Endothelial cell (in vitro differentiated cells): Measurements from ENCODE around the gene SLX9. TPM values are rescaled to one million over a fixed set of nuclear protein-coding genes. Genes with fewer than 3 reads are reported as not detected.

ENCODE experiments used
- DNase-seq: peaks from one replicate; pipeline ENCODE4 v3.0.0; 2021; ENCODE audit warnings: low spot score
- H3K27ac Mint-ChIP-seq: one replicate; pipeline ENCODE4 v1.8.0; 2021; ENCODE audit warnings: mixed read lengths, inconsistent platforms; ENCODE audit not compliant: unreplicated experiment
- H3K27me3 Mint-ChIP-seq: one replicate; pipeline ENCODE4 v1.8.0; 2021; ENCODE audit warnings: mild to moderate bottlenecking, moderate library complexity, mixed read lengths, inconsistent platforms; ENCODE audit not compliant: unreplicated experiment
- H3K36me3 Mint-ChIP-seq: one replicate; pipeline ENCODE4 v1.8.0; 2021; ENCODE audit warnings: mild to moderate bottlenecking, low read depth, mixed read lengths, inconsistent platforms; ENCODE audit not compliant: unreplicated experiment
- H3K4me1 Mint-ChIP-seq: one replicate; pipeline ENCODE4 v1.8.0; 2021; ENCODE audit warnings: mild to moderate bottlenecking, mixed read lengths, inconsistent platforms; ENCODE audit not compliant: unreplicated experiment
- H3K4me3 Mint-ChIP-seq: one replicate; pipeline ENCODE4 v1.8.0; 2021; ENCODE audit warnings: mild to moderate bottlenecking, mixed read lengths, inconsistent platforms; ENCODE audit not compliant: unreplicated experiment
- H3K9me3 Mint-ChIP-seq: one replicate; pipeline ENCODE4 v1.8.0; 2021; ENCODE audit warnings: mixed read lengths, inconsistent platforms; ENCODE audit not compliant: unreplicated experiment
- CTCF ChIP-seq: fragments of 200-600 bp; sonication (generic); IDR thresholded peaks from one replicate; pipeline ENCODE4 v1.5.0; 2021; ENCODE audit warnings: antibody characterized with exemption; ENCODE audit not compliant: unreplicated experiment
- total RNA-seq: library from RNA; stranded (reverse); fragmentation: NEBNext Ultra II Directional; extraction: Animal tissue kit (Norgen Biotek cat#: 25700); gene quantifications from one replicate; pipeline ENCODE4 v1.2.1, GENCODE V29; 2021; ENCODE audit not compliant: unreplicated experiment

Gene SLX9
- total RNA-seq, 1 donor from 2014 or later = 13.7 TPM

- Mint-ChIP-seq H3K27ac (no peak overlapping the region), H3K9me3 (no peaks in the 10 kb centered on the region), H3K36me3 (peaks cover 5% of the 10 kb centered on the region), H3K27me3 (peaks cover 13% of the 10 kb centered on the region), H3K4me3 (peak overlapping the region; percentile 91), H3K4me1 (peaks cover 17% of the 10 kb centered on the region)
- TF ChIP-seq CTCF = no peak
- DNase-seq = no peak
Measured at GRCh38 chr21:44938772-44939531, 877 bp upstream of the SLX9 start.

GRCh38 chr21:44940116-44940631 lies 345 bp downstream of the SLX9 start:
- no peaks in the 10 kb centered on the region for H3K9me3 Mint-ChIP-seq
- TF ChIP-seq CTCF = no peak
- H3K27me3 Mint-ChIP-seq = peaks cover 13% of the 10 kb centered on the region
- DNase-seq = no peak
- peak overlapping the region; percentile 91 for H3K4me3 Mint-ChIP-seq
- peaks cover 17% of the 10 kb centered on the region for H3K4me1 Mint-ChIP-seq
- no peak overlapping the region for H3K27ac Mint-ChIP-seq
- peaks cover 9% of the 10 kb centered on the region for H3K36me3 Mint-ChIP-seq

GRCh38 chr21:44941567-44941966 lies 1.7 kb downstream of the SLX9 start:
- DNase-seq = no peak
- Mint-ChIP-seq H3K36me3 (peaks cover 9% of the 10 kb centered on the region), H3K4me3 (peak overlapping the region; percentile 91), H3K27me3 (peaks cover 13% of the 10 kb centered on the region), H3K27ac (no peak overlapping the region), H3K4me1 (peaks cover 17% of the 10 kb centered on the region), H3K9me3 (no peaks in the 10 kb centered on the region)
- TF ChIP-seq CTCF = no peak

- TF ChIP-seq CTCF = no peak
- peaks cover 17% of the 10 kb centered on the region for H3K4me1 Mint-ChIP-seq
- H3K4me3 Mint-ChIP-seq = peak overlapping the region; percentile 63
- no peaks in the 10 kb centered on the region for H3K9me3 Mint-ChIP-seq
- DNase-seq = no peak
- peaks cover 9% of the 10 kb centered on the region for H3K36me3 Mint-ChIP-seq
- H3K27ac Mint-ChIP-seq = peak overlapping the region; percentile 70
- peaks cover 12% of the 10 kb centered on the region for H3K27me3 Mint-ChIP-seq
Measured at GRCh38 chr21:44942566-44942965, 2.7 kb downstream of the SLX9 start.

GRCh38 chr21:44943005-44943685 lies 3.3 kb downstream of the SLX9 start:
- Mint-ChIP-seq H3K27ac (no peak overlapping the region), H3K4me1 (peaks cover 17% of the 10 kb centered on the region), H3K27me3 (peaks cover 11% of the 10 kb centered on the region), H3K4me3 (no peak overlapping the region), H3K9me3 (no peaks in the 10 kb centered on the region), H3K36me3 (peaks cover 9% of the 10 kb centered on the region)
- TF ChIP-seq CTCF = no peak
- DNase-seq = no peak
